Transverse colon (tissue), 4 donors: ENCODE data around the gene GBX2. TPM values are rescaled to one million over a fixed set of nuclear protein-coding genes. Genes with fewer than 3 reads are reported as not detected.

Experiments
- DNase-seq: peaks from one replicate; pipeline ENCODE4 v3.0.0-alpha.2; 2019
- H3K27ac ChIP-seq, 4 donors: fragments of 200-600 bp; sonication (generic); 2 replicates each; pipeline ENCODE4 v1.5.1; 2016 to 2018; ENCODE audit warnings: inconsistent platforms in 4 of 4
- H3K27me3 ChIP-seq: fragments of 200-600 bp; sonication (generic); 2 replicates; pipeline ENCODE4 v1.5.1; 2017; ENCODE audit warnings: inconsistent platforms
- H3K36me3 ChIP-seq, 4 donors: fragments of 200-600 bp; sonication (generic); 2 replicates each; pipeline ENCODE4 v1.5.1; 2017 to 2019; ENCODE audit warnings: inconsistent platforms in 4 of 4
- H3K4me1 ChIP-seq, 4 donors: fragments of 200-600 bp; sonication (generic); 2 replicates each; pipeline ENCODE4 v1.5.1; 2017 to 2020; ENCODE audit warnings: inconsistent platforms in 4 of 4
- H3K4me3 ChIP-seq, 4 donors: fragments of 200-600 bp; sonication (generic); 1 replicate in 1 of 4; 2 replicates in 3 of 4; pipeline versions ENCODE4 v1.5.1 to v1.6.1; 2017 to 2019; ENCODE audit warnings: inconsistent platforms in 4 of 4
- H3K9me3 ChIP-seq, 2 donors: fragments of 200-600 bp; sonication (generic); 2 replicates each; pipeline ENCODE4 v1.5.1; 2017 to 2019; ENCODE audit warnings: inconsistent platforms in 2 of 2
- CTCF ChIP-seq, 5 experiments: fragments of 200-600 bp in 3 of 5; fragments of 450-650 bp in 2 of 5; sonication (generic) in 3 of 5; IDR thresholded peaks; 1 replicate in 2 of 5; 2 replicates in 3 of 5; pipeline ENCODE4 v1.5.1; 2016 to 2017; ENCODE audit warnings: antibody characterized with exemption in 5 of 5, inconsistent platforms in 3 of 5, mild to moderate bottlenecking in 2 of 5, moderate library complexity in 1 of 5
- EP300 ChIP-seq: sonication (generic); formaldehyde crosslinking; IDR thresholded peaks from one replicate; pipeline ENCODE4 v1.6.1; 2017; ENCODE audit warnings: antibody characterized with exemption, low read depth
- POLR2A ChIP-seq: fragments of 450-650 bp; IDR thresholded peaks from one replicate; pipeline ENCODE4 v1.6.1; 2016; ENCODE audit warnings: antibody characterized with exemption, mild to moderate bottlenecking, moderate library complexity
- POLR2AphosphoS5 ChIP-seq, 3 donors: sonication (generic); formaldehyde crosslinking; IDR thresholded peaks; one replicate each; pipeline ENCODE4 v1.6.1; 2016; ENCODE audit warnings: antibody characterized with exemption in 3 of 3
- WGBS, 2 donors: methylation state at CpG; one replicate each; pipeline ENCODE4 v1.1.5; 2018; ENCODE audit warnings: low coverage in 1 of 2; 5-methylcytosine and 5-hydroxymethylcytosine counted together
- in situ Hi-C, 4 donors: fragments of 200-750 bp; cut with MboI; loops; one replicate each; pipeline versions ENCODE4 v1.15.0 to v1.15.1; 2017; ENCODE audit warnings: low sequenced_read_pairs in 3 of 4, low pct_ligation_motif_present in 1 of 4, low pct_unique_long_range_greater_than_20kb in 1 of 4
- intact Hi-C: fragments of 100-400 bp; cut with DNase I; formaldehyde crosslinking; loops from one replicate; pipeline ENCODE4 v1.15.1; 2023; ENCODE audit warnings: low total_unique reads
- total RNA-seq, 4 donors: library from RNA; depleted of rRNA; stranded (reverse); fragments of >200 nt; gene quantifications; one replicate each; pipeline ENCODE4 v1.1.0, GENCODE V29; 2016

Gene GBX2
- total RNA-seq, 4 donors from 2014 or later = not detected

DNA sequence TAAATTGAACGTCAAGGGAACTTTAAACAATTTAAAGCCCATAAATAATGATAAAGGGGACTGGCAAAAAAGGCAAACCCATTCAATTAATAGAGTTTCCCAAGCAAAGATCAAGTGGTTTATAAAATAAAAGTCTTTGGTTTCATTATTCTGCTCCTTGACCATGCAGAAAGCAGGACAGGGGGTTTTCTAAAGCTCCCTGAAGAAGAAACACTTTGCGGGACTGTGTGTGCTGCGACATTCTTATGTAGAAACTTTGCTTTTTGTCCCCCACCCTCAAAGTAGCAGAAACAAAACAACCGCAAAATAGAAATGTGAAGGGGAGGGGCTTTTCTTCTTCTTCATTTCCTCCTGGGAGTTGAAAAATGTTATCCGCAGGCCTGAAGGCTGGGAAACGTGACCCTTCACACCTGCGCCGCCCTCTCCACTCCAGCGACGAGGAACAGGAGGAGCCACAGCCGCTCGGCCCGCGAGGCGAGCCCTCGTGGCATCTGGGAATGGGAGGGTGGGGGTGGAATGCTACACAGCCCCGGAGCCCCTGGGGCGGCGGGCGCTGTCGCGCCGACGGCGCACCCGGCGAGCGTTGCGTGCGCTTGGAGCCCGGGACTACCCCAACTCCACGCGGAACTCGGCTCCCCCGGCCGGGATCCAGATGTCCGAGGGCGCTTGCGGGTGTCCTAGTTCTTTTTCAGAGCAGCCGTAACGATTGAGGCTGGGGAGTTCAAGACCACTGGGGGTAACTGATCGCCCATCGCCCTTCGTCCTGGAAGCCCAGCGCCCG, 4.3 kb upstream of the GBX2 start:
- Histone ChIP-seq H3K36me3 (no peaks in the 10 kb centered on the region), H3K27me3 (peaks cover 100% of the 10 kb centered on the region), H3K4me1 (peaks cover 0 to 52% (median 31%) of the 10 kb centered on the region in 4 donors), H3K4me3 (no peak overlapping the region), H3K27ac (no peak overlapping the region), H3K9me3 (no peaks in the 10 kb centered on the region)
- no peak for DNase-seq
- intact Hi-C loops (loop anchor here (5.0 kb wide), 1 partner anchor 385 kb away; no protein-coding TSS in a partner anchor), in situ Hi-C loops (loop anchor here in 1 of 4 donors (10.0 kb wide), 1 partner anchor 398 kb away; no protein-coding TSS in a partner anchor)
- TF ChIP-seq CTCF (IDR thresholded peaks at IDR 0.05) (no peak), EP300 (no peak), POLR2A (no peak), POLR2AphosphoS5 (IDR thresholded peaks at IDR 0.05) (no peak)
- WGBS, 2 donors = 20 to 23% methylated on average over 3 to 34 of the region's 46 CpGs

- H3K4me3 ChIP-seq = no peak overlapping the region
- DNase-seq = no peak
- in situ Hi-C loops = loop anchor here in 1 of 4 donors (10.0 kb wide), 1 partner anchor 397 kb away; no protein-coding TSS in a partner anchor
- H3K4me1 ChIP-seq = peaks cover 0 to 59% (median 38%) of the 10 kb centered on the region in 4 donors
- WGBS, 2 donors = 9 to 13% methylated on average over 4 to 16 of the region's 16 CpGs
- peaks cover 100% of the 10 kb centered on the region for H3K27me3 ChIP-seq
- H3K9me3 ChIP-seq = no peaks in the 10 kb centered on the region
- H3K27ac ChIP-seq = no peak overlapping the region
- H3K36me3 ChIP-seq = no peaks in the 10 kb centered on the region
- no peak for TF ChIP-seq CTCF (IDR thresholded peaks at IDR 0.05)
- TF ChIP-seq POLR2A = no peak
- no peak for TF ChIP-seq EP300
- TF ChIP-seq POLR2AphosphoS5 (IDR thresholded peaks at IDR 0.05) = no peak
- intact Hi-C loops = loop anchor here (5.0 kb wide), 1 partner anchor 384 kb away; no protein-coding TSS in a partner anchor
Measured at GRCh38 chr2:236171680-236172254, 3.6 kb upstream of the GBX2 start.

GRCh38 chr2:236171181-236171679, 3.0 kb upstream of the GBX2 start:
- H3K27ac ChIP-seq = no peak overlapping the region
- H3K4me3 ChIP-seq = no peak overlapping the region
- WGBS, 2 donors = 10 to 11% methylated on average over 2 to 27 of the region's 27 CpGs
- in situ Hi-C loops = loop anchor here in 1 of 4 donors (10.0 kb wide), 1 partner anchor 396 kb away; no protein-coding TSS in a partner anchor
- TF ChIP-seq POLR2AphosphoS5 (IDR thresholded peaks at IDR 0.05) (no peak), POLR2A (no peak), EP300 (no peak), CTCF (IDR thresholded peaks at IDR 0.05) (no peak)
- peaks cover 0 to 65% (median 44%) of the 10 kb centered on the region in 4 donors for H3K4me1 ChIP-seq
- intact Hi-C loops = loop anchor here (5.0 kb wide), 1 partner anchor 384 kb away; no protein-coding TSS in a partner anchor
- H3K36me3 ChIP-seq = no peaks in the 10 kb centered on the region
- H3K9me3 ChIP-seq = no peaks in the 10 kb centered on the region
- no peak for DNase-seq
- peaks cover 100% of the 10 kb centered on the region for H3K27me3 ChIP-seq

DNA sequence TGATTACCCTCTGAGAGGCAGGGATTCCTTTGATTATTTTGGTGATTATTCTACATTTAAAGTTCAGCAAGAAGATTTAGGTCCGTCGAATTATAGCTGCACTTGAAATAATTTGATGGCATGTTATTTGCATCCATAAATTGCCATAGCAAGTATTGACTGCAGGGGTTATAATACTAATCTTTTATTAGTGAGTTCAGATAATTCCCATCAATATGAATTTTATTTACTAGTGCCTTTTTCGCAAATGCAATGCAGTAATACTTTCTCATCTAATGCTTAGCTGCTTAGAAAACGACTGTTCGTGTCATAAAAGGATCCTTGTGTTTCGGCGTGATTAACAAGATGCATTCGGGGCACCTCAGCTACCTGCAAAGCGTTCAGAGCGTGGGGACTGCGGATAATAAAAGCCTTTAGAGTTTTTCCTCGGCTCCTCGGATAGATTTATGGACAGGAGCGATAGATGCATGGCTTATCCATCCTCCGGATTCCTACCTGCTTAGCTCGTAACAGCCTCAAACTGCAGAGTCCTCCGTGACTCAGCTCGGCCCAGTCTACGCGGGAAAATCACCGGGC, 2.5 kb upstream of the GBX2 start:
- Histone ChIP-seq H3K36me3 (no peaks in the 10 kb centered on the region), H3K4me1 (peaks cover 0 to 69% (median 45%) of the 10 kb centered on the region in 4 donors), H3K27me3 (peaks cover 100% of the 10 kb centered on the region), H3K4me3 (no peak overlapping the region), H3K27ac (no peak overlapping the region), H3K9me3 (no peaks in the 10 kb centered on the region)
- DNase-seq = no peak
- intact Hi-C loops = loop anchor here (5.0 kb wide), 1 partner anchor 383 kb away; no protein-coding TSS in a partner anchor
- no peak for TF ChIP-seq EP300
- no peak for TF ChIP-seq POLR2A
- no peak for TF ChIP-seq CTCF (IDR thresholded peaks at IDR 0.05)
- no peak for TF ChIP-seq POLR2AphosphoS5 (IDR thresholded peaks at IDR 0.05)
- in situ Hi-C loops = loop anchor here in 1 of 4 donors (10.0 kb wide), 1 partner anchor 396 kb away; no protein-coding TSS in a partner anchor
- 20% methylated on average over 7 to 21 of the region's 21 CpGs for WGBS, 2 donors
